Activated CD4-positive, alpha-beta memory T cell treated with anti-CD3 and anti-CD28 coated beads for 36 hours (primary cell): ENCODE data around the gene TEX54. TPM values are rescaled to one million over a fixed set of nuclear protein-coding genes. Genes with fewer than 3 reads are reported as not detected.
"Not testable (repeated sequence)": the region's sequence is repeated elsewhere in the genome, so short reads cannot be mapped to it uniquely, and the experiment has no call there.

Source experiments
- CTCF ChIA-PET: fragments of 350-600 bp; sonication (Branson Sonifier 250); formaldehyde crosslinking; loops from one replicate; lab custom pipeline; 2021; ENCODE audit warnings: antibody characterized with exemption, inconsistent platforms; lab: Charles Lee
- POLR2A ChIA-PET: fragments of 350-600 bp; sonication (Branson Sonifier 250); formaldehyde crosslinking; loops from one replicate; lab custom pipeline; 2021; ENCODE audit warnings: antibody characterized with exemption; lab: Charles Lee
- DNase-seq: peaks from one replicate; pipeline ENCODE4 v3.0.0-alpha.2; 2020
- H3K27ac Mint-ChIP-seq: one replicate; pipeline ENCODE4 v1.8.0; 2021; ENCODE audit warnings: mixed read lengths
- H3K27me3 Mint-ChIP-seq: one replicate; pipeline ENCODE4 v1.8.0; 2021; ENCODE audit warnings: mixed read lengths
- H3K36me3 Mint-ChIP-seq: one replicate; pipeline ENCODE4 v1.8.0; 2021; ENCODE audit warnings: mixed read lengths
- H3K4me1 Mint-ChIP-seq: one replicate; pipeline ENCODE4 v1.8.0; 2021; ENCODE audit warnings: low read depth, mixed read lengths
- H3K4me3 Mint-ChIP-seq: one replicate; pipeline ENCODE4 v1.8.0; 2021; ENCODE audit warnings: mild to moderate bottlenecking, mixed read lengths
- H3K9me3 Mint-ChIP-seq: one replicate; pipeline ENCODE4 v1.8.0; 2021; ENCODE audit warnings: mixed read lengths
- intact Hi-C: fragments of 100-400 bp; cut with micrococcal nuclease; formaldehyde crosslinking; loops from one replicate; pipeline ENCODE4 v1.15.1; 2023
- total RNA-seq, 2 experiments: library from RNA; stranded (reverse); gene quantifications; one replicate each; pipeline ENCODE4 v1.2.3, GENCODE V29; 2021

TEX54 gene
- total RNA-seq, 2 experiments from 2014 or later: 0.53 TPM; not detected in 1

- POLR2A ChIA-PET: interaction anchor here (1.4 to 2.4 kb wide), 2 partner anchors 11 to 34 kb away, joined by 3 to 8 read pairs; no protein-coding TSS in a partner anchor
- DNase-seq: no peak
- Mint-ChIP-seq H3K27me3 (no peaks in the 10 kb centered on the region), H3K27ac (no peak overlapping the region), H3K9me3 (no peaks in the 10 kb centered on the region), H3K4me3 (no peak overlapping the region), H3K4me1 (peaks cover 7% of the 10 kb centered on the region), H3K36me3 (peaks cover 16% of the 10 kb centered on the region)
- intact Hi-C loops: no loop called here
- CTCF ChIA-PET: interaction anchor here (0.6 to 3.4 kb wide), 4 partner anchors 12 to 1409 kb away, joined by 4 to 13 read pairs (median 4); partner anchors contain the start of genes BAD and NXF1
Measured at GRCh38 chr11:62874851-62875250, 42.2 kb upstream of the TEX54 start.

GRCh38 chr11:62865635-62866034 lies 33.0 kb upstream of the TEX54 start:
- Mint-ChIP-seq H3K27me3 (no peaks in the 10 kb centered on the region), H3K27ac (no peak overlapping the region), H3K4me3 (no peak overlapping the region), H3K36me3 (no peaks in the 10 kb centered on the region), H3K9me3 (no peaks in the 10 kb centered on the region), H3K4me1 (peaks cover 14% of the 10 kb centered on the region)
- ChIA-PET CTCF (interaction anchor here (0.7 to 6.3 kb wide), 2 partner anchors 79 to 129 kb away, joined by 4 to 71 read pairs; partner anchors contain the start of gene TMEM179B), POLR2A (interaction anchor here (0.6 to 3.2 kb wide), 4 partner anchors 10 to 197 kb away, joined by 3 to 17 read pairs (median 4); partner anchors contain the start of gene TAF6L)
- intact Hi-C loops: loop anchor here (10.0 kb wide), 1 partner anchor 471 kb away; no protein-coding TSS in a partner anchor
- no peak for DNase-seq

GRCh38 chr11:62863687-62864335 lies 31.2 kb upstream of the TEX54 start:
- CTCF ChIA-PET: interaction anchor here (0.8 to 6.3 kb wide), 13 partner anchors 10 to 436 kb away, joined by 3 to 71 read pairs (median 4); partner anchors contain the start of genes NXF1, SLC3A2, TMEM179B and WDR74
- intact Hi-C loops: loop anchor here (2.0 to 10.0 kb wide), 3 partner anchors 17 to 469 kb away; partner anchors contain the start of gene SLC3A2
- peaks cover 1% of the 10 kb centered on the region for H3K36me3 Mint-ChIP-seq
- H3K27ac Mint-ChIP-seq: no peak overlapping the region
- H3K4me3 Mint-ChIP-seq: no peak overlapping the region
- no peaks in the 10 kb centered on the region for H3K27me3 Mint-ChIP-seq
- peaks cover 25% of the 10 kb centered on the region for H3K4me1 Mint-ChIP-seq
- POLR2A ChIA-PET: interaction anchor here (0.6 to 3.2 kb wide), 6 partner anchors 8 to 118 kb away, joined by 3 to 17 read pairs (median 4); partner anchors contain the start of genes STX5 and TEX54
- H3K9me3 Mint-ChIP-seq: no peaks in the 10 kb centered on the region
- DNase-seq: no peak

GRCh38 chr11:62861564-62862192 lies 29.0 kb upstream of the TEX54 start:
- peak overlapping the region; percentile 13 for H3K27ac Mint-ChIP-seq
- H3K36me3 Mint-ChIP-seq: peaks cover 13% of the 10 kb centered on the region
- H3K4me3 Mint-ChIP-seq, H3K27me3 Mint-ChIP-seq, H3K9me3 Mint-ChIP-seq, DNase-seq: not testable (repeated sequence)
- intact Hi-C loops: loop anchor here (1.0 to 10.0 kb wide), 5 partner anchors 19 to 467 kb away; partner anchors contain the start of genes SLC3A2 and TMEM179B
- ChIA-PET POLR2A (interaction anchor here (0.6 to 1.6 kb wide), 6 partner anchors 11 to 284 kb away, joined by 3 to 6 read pairs (median 6); partner anchors contain the start of gene WDR74), CTCF (interaction anchor here (0.5 to 6.3 kb wide), 14 partner anchors 10 to 263 kb away, joined by 3 to 71 read pairs (median 4); partner anchors contain the start of genes NXF1, SLC3A2, TAF6L and TMEM179B)
- peaks cover 43% of the 10 kb centered on the region for H3K4me1 Mint-ChIP-seq

GRCh38 chr11:62860835-62861563 lies 28.4 kb upstream of the TEX54 start:
- H3K4me1 Mint-ChIP-seq: peaks cover 43% of the 10 kb centered on the region
- H3K9me3 Mint-ChIP-seq: no peaks in the 10 kb centered on the region
- H3K4me3 Mint-ChIP-seq: no peak overlapping the region
- POLR2A ChIA-PET: interaction anchor here (0.6 to 1.6 kb wide), 6 partner anchors 10 to 182 kb away, joined by 3 to 6 read pairs (median 6); partner anchors contain the start of gene WDR74
- CTCF ChIA-PET: interaction anchor here (0.7 to 6.3 kb wide), 10 partner anchors 20 to 155 kb away, joined by 3 to 71 read pairs (median 4); partner anchors contain the start of genes NXF1, SLC3A2 and TMEM179B
- intact Hi-C loops: loop anchor here (10.0 kb wide), 1 partner anchor 466 kb away; no protein-coding TSS in a partner anchor
- H3K27ac Mint-ChIP-seq: no peak overlapping the region
- H3K36me3 Mint-ChIP-seq: peaks cover 14% of the 10 kb centered on the region
- peak; percentile 14 for DNase-seq
- no peaks in the 10 kb centered on the region for H3K27me3 Mint-ChIP-seq

- not testable (repeated sequence) for H3K9me3 Mint-ChIP-seq
Measured at GRCh38 chr11:62859281-62859703, 26.7 kb upstream of the TEX54 start.

GRCh38 chr11:62858201-62858600 lies 25.6 kb upstream of the TEX54 start:
- Mint-ChIP-seq H3K27ac (no peak overlapping the region), H3K36me3 (peaks cover 42% of the 10 kb centered on the region)
- POLR2A ChIA-PET: interaction anchor here (0.8 to 9.9 kb wide), 5 partner anchors 16 to 131 kb away, joined by 3 to 443 read pairs (median 26); partner anchors contain the start of genes HNRNPUL2, SLC3A2, WDR74 and ZBTB3

More at GRCh38 chr11:62859281-62859703, 26.7 kb upstream of the TEX54 start:
- POLR2A ChIA-PET: interaction anchor here (0.5 kb wide), 1 partner anchor 9 kb away, joined by 3 read pairs; no protein-coding TSS in a partner anchor
- H3K27me3 Mint-ChIP-seq, H3K4me3 Mint-ChIP-seq, intact Hi-C loops, H3K27ac Mint-ChIP-seq, DNase-seq, CTCF ChIA-PET: not testable (repeated sequence)
- Mint-ChIP-seq H3K4me1 (peaks cover 45% of the 10 kb centered on the region), H3K36me3 (peaks cover 31% of the 10 kb centered on the region)

GRCh38 chr11:62857541-62857982 lies 24.9 kb upstream of the TEX54 start:
- Mint-ChIP-seq H3K4me1 (peaks cover 57% of the 10 kb centered on the region), H3K36me3 (peaks cover 48% of the 10 kb centered on the region), H3K27me3 (peaks cover 3% of the 10 kb centered on the region), H3K4me3 (peak overlapping the region; percentile 95), H3K27ac (no peak overlapping the region), H3K9me3 (no peaks in the 10 kb centered on the region)
- DNase-seq: no peak
- intact Hi-C loops: loop anchor here (2.0 kb wide), 1 partner anchor 245 kb away; the partner anchor contains the start of genes EML3 and ROM1
- ChIA-PET POLR2A (interaction anchor here (0.6 to 9.9 kb wide), 9 partner anchors 15 to 287 kb away, joined by 3 to 443 read pairs (median 22); partner anchors contain the start of genes HNRNPUL2, SLC3A2, TUT1 and WDR74), CTCF (interaction anchor here (1.3 to 6.0 kb wide), 4 partner anchors 17 to 144 kb away, joined by 3 to 56 read pairs (median 8); partner anchors contain the start of genes SLC3A2, TMEM179B and WDR74)

More at GRCh38 chr11:62858201-62858600, 25.6 kb upstream of the TEX54 start:
- intact Hi-C loops: no loop called here
- peaks cover 3% of the 10 kb centered on the region for H3K27me3 Mint-ChIP-seq
- no peaks in the 10 kb centered on the region for H3K9me3 Mint-ChIP-seq
- peak overlapping the region; percentile 95 for H3K4me3 Mint-ChIP-seq
- peaks cover 54% of the 10 kb centered on the region for H3K4me1 Mint-ChIP-seq
- DNase-seq: no peak
- CTCF ChIA-PET: interaction anchor here (1.3 to 6.0 kb wide), 3 partner anchors 23 to 145 kb away, joined by 3 to 56 read pairs (median 4); partner anchors contain the start of genes SLC3A2 and TMEM179B

GRCh38 chr11:62856333-62856895 lies 23.8 kb upstream of the TEX54 start:
- H3K4me3 Mint-ChIP-seq: peak overlapping the region; percentile 95
- peaks cover 62% of the 10 kb centered on the region for H3K4me1 Mint-ChIP-seq
- H3K36me3 Mint-ChIP-seq: peaks cover 58% of the 10 kb centered on the region
- ChIA-PET POLR2A (interaction anchor here (0.6 to 9.9 kb wide), 29 partner anchors 8 to 300 kb away, joined by 3 to 443 read pairs (median 7); partner anchors contain the start of genes B3GAT3, C11orf98, CSKMT and HNRNPUL2), CTCF (interaction anchor here (0.8 to 6.0 kb wide), 9 partner anchors 16 to 432 kb away, joined by 3 to 56 read pairs (median 7); partner anchors contain the start of genes HNRNPUL2, NXF1, SLC3A2 and TMEM179B)
- peaks cover 3% of the 10 kb centered on the region for H3K27me3 Mint-ChIP-seq
- no peak for DNase-seq
- peak overlapping the region; percentile 94 for H3K27ac Mint-ChIP-seq
- H3K9me3 Mint-ChIP-seq: no peaks in the 10 kb centered on the region
- intact Hi-C loops: loop anchor here (1.0 to 2.0 kb wide), 4 partner anchors 69 to 244 kb away; partner anchors contain the start of genes EML3, HNRNPUL2, ROM1 and TMEM179B
